GM12875 (cell line): ENCODE results near the gene MSRB3.

Experiments used
- H3K4me3 ChIP-seq: one replicate; pipeline ENCODE4 v1.5.1; 2011; ENCODE audit warnings: low read depth, low read length, control low read depth
- CTCF ChIP-seq: IDR thresholded peaks from 2 replicates; pipeline ENCODE4 v1.5.1; 2011; ENCODE audit warnings: low read depth, mild to moderate bottlenecking, control low read depth, inconsistent platforms, low read length, moderate library complexity, borderline replicate concordance; ENCODE audit not compliant: insufficient read depth

Gene MSRB3

GRCh38 chr12:65389436-65389835 is 111.0 kb downstream of the MSRB3 start:
- TF ChIP-seq CTCF, result no peak
- no peak overlapping the region for H3K4me3 ChIP-seq

GRCh38 chr12:65391711-65392110 is 113.2 kb downstream of the MSRB3 start:
- no peak overlapping the region for H3K4me3 ChIP-seq
- TF ChIP-seq CTCF, result no peak

GRCh38 chr12:65392491-65392890 is 114.0 kb downstream of the MSRB3 start:
- TF ChIP-seq CTCF, result no peak
- no peak overlapping the region for H3K4me3 ChIP-seq

GRCh38 chr12:65403188-65403587 is 124.7 kb downstream of the MSRB3 start:
- H3K4me3 ChIP-seq, result no peak overlapping the region
- no peak for TF ChIP-seq CTCF

- H3K4me3 ChIP-seq, result no peak overlapping the region
- TF ChIP-seq CTCF, result no peak
Measured at GRCh38 chr12:65407388-65408149, 129.1 kb downstream of the MSRB3 start.

- no peak for TF ChIP-seq CTCF
- no peak overlapping the region for H3K4me3 ChIP-seq
Measured at GRCh38 chr12:65408441-65408840, 130.0 kb downstream of the MSRB3 start.

- no peak overlapping the region for H3K4me3 ChIP-seq
- TF ChIP-seq CTCF, result no peak
Measured at GRCh38 chr12:65409726-65410125, 131.2 kb downstream of the MSRB3 start.
